DMS53 (cell line): ENCODE results near the gene BCL11B.
"Not testable (repeated sequence)": the region's sequence is repeated elsewhere in the genome, so short reads cannot be mapped to it uniquely, and the experiment has no call there.

ENCODE experiments used
- DNase-seq: peaks from one replicate; lab custom pipeline; 2025; lab: John Stamatoyannopoulos, UW

BCL11B gene

DNA sequence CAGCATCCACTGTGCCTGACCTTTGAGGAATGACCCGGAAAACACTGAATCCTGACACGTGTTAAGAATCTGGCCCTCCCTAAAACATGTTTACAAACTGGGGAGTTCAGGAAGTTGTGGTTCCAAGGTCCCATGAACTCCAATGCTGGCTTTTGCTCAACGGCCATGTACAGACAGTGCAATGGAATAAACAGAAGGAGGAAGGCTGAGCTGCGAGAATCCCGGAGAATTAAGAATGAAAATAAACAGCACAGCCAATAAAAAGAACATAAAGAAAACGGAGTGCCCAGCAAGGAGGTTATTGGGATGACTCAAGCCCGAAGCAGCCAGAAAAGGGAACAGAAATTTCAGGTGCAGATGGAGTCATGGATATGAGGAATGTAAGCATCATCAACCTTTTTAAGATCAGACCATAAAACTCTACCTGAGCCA lies 32.3 kb downstream of the BCL11B start:
- DNase-seq, result no peak

DNA sequence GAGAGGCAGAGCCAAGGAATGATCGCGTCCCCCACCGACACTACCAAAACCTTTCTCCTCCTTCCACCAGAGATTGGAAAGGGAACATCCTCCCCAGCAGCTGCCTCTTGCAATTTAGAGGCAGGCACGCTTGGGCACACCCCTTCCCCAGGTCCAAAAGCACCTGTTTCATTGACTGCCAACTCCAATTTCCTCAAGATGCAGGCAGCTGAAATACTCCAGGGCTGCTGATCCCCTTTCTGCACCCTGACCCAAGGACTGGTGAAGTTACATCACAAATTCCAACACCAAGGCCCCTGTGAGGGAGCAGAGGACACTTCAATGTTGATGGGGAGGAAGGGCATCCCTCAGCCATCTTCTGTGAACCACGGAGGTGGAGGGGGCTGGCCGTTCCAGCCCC lies 33.8 kb downstream of the BCL11B start:
- DNase-seq, result no peak

DNA sequence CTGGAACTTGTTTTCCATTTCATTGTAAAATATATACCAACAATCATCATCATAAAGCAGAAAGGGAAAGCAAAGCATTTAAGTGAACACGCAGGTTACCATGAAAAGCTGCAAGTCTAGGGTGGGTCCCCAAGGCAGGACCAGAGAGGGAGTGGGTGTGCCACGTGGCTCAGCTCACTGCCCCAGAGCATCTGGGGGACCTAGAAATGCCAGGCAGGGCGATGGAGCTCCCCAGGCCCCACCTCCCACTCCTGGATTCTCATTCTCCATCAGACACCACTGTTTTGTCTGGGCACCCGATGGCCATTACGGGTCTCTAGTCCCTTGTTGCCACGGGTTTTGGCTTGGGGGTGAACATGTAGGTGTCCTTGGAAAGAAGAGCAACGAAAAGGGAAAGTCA lies 34.7 kb downstream of the BCL11B start:
- DNase-seq, result no peak

DNA sequence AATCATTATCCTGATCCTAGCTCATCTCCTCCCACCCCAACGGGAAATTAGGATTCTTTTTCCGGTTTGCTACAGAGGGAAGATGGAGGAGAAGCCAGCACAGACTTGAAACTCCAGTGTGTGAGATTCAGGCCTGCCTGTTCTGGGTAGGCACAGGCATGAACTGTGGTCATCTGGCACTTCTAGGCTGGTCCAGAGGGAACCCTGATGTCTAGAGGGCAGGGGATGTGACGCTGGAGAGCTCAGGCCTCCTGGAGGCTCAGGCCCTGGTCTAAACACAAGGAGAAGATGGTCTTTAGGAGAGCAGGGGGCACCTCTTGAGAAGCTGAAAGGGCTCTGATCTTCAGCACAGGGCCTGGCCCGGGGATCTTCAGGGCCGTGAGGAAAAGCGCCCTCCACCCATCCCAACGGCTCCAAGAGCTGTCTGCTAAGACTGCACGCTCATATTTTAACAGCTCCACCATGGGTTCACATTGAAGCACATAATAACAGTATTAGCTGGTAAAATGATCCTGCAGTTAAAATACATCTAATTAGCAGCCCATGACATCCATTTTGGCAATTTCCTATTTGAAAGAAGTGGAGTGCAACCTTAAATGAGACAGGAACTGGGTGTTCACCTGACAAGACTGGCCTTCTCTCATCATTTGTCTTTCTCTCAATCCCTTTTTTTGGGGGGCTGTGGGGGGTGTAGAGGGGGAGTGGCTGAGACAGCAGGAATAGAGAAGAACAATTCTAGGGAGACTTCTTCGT lies 35.4 kb downstream of the BCL11B start:
- no peak for DNase-seq

DNA sequence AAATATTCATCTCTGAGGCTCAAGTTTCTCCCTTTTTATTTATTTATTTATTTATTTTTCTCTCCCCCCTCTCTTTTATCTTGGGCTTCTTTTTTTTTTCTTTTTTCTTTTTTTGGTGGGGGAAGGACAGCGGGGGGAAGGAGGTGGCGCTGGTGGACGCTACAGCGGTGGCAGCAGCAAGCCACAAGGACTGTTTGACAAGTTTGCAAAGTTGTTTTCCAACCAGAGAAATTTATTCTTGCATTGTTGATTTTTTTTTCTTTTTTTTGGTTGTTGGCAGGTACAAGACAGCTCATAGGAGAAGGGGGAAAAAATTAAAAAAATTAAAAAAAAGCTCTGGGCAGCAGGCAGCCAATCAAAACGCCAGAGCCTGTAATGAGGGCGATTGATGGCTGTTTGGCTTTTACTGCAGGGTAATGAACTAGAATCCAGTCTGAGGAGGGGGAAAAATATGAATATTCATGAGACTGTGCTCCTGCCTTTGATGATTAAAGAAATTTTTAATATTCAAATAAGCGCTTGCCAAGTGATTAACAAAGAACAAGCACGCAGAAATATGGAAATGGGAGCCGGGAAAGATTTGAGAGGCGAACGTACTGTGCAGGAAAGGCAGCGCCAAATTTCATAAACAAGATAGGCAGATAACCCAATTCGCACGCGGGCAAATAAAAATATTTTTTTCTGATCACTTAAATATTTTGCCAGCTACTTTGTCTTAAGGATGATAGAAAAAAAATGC lies 36.2 kb downstream of the BCL11B start:
- no peak for DNase-seq

DNA sequence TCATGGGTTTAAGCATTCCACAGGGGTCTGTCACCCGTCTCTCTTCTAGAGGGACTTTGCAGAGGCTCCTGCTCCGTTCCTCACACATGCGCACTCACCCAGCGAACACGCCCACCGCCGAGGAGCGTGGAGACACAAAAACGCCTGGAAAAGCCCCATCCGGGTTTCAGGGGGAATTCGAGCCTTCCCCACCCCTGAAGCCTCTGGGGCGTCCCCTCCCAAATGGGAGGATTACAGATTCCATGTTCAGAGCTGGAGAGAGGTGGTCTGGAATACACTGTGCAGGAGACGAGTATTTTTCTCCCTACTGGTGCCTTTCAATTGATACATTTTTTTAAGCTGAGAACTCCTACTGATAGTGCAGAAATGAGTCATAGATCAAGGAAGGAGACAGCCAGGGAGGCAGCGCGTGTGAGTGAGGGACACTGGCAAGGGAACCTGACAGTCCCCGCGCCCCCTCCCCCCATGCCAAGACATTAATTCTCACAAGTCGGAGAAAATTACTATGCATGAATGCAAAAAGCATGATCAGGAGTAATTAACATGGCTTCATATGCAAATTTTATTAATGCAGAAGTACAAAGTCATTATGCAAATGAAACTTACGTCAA lies 36.9 kb downstream of the BCL11B start:
- DNase-seq, result no peak

DNA sequence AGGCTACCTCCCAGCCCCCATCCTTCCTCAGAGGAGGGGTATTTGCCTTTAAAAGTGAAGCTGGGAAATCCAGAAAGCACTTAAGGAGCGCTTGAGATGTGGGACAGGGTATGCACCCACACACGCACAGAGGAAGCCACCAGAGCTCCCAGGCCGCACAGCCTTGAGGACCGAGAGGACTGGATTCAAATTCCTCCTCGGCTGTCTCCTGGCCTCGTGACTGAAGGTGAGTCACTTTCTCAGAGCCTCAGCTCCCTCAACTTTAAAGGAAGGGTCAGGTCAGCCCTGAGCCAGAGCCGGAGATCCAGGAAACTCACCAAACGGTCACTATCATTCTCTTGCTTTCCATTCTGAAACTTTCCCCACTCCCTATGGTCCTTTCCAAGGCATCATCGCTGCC lies 37.6 kb downstream of the BCL11B start:
- DNase-seq, result no peak

DNA sequence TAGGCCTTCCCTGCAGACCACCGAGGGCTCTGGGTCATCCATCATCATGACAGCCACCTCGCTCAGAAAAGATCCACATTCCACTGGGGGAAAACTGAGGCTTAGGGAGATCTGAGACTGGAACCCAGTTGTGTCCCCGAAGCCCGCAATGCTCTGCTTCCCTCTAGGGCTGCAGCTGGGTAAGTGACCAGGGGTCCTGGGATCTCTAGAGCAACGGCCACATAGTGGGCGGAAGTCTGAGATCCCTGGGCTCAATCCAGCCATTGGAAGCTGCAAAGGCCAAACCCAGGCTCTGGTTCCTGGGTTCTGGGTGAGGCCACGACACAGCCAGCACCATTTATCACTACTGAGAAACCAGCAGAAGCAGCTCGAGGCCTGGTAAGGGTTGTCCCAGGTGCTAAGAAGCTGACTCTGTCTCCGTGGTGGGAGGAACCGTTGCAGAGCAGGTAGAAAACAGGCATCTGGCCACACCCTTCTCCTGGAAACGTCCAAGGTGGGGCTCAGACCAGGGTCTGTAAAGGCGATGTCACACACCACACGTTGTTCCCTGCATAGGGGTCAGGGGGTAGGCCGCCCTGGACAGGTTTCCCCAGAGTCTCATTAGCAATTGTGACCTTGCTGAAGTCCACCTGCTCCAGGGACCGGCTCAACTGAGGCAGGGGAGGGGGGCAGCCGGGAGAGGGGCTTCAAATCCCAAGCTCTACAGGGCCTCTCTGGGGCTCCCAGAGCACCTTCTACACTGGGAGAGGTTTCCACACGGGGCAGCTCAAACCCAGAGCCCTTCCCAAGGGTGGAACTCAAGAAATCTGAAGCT lies 38.6 kb downstream of the BCL11B start:
- no peak for DNase-seq

DNA sequence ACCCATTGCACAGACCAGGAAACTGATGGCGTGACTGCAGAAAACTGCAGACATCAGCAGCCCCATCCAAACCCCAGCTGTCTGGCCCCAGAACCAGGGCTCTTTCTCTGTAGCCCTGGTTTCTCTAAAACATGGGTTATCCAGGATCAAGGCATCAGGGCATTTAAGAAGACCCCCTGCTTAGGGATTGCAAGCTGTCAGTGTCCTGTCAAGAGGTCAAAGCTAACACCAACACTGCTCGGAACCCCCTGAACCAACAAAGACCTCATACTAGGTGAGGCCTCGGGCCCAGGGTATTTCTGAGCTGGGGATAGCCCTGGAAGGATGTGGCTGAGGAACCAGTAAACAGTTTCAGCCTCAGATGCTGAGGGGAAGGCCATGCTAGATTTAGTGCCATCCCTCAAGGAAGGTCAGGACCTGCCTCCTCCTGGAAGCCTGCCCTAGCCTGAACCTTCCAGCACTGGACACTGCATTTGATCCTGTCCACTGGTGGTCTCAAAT lies 39.2 kb downstream of the BCL11B start:
- no peak for DNase-seq

DNA sequence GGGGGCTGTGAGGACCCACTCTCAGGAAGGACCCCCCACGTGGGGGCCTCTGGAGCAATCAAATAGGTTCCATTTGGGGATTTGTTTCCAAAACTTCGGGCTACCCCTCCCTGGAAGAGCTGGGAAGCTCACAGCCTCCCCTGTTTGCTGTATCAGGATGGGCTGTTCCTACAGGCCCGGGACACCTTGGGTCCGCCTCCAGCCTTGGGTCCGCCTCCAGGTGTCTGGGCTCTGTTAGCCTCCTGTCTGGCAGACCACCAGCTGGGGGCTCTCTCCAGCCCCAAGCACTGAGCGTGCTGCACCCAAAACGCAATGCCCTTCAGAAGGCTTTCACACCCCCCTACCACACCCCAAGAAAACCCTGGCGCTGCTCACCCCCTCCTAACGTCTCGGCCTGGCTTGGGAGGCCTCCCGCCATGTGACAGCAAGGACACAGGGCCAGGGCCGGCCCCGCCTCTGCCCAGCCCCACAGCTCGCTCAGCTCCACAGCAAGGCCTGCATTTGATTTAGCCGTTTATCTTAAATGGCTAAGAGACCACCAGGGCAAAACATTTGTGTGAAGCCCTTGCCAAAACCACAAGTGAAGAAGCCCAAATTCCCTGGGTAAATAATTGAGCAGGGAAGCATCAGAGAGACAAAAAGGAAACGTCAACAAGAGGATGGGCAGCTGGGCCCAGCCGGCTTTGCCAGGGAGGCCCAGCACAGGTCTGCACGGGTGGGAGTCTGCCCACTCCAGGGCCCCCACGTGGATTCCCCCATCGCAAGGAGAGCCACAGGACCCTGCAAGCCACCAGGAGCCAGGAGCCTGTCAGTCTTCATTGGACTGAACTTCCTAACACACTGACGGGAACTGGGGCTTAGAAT lies 39.9 kb downstream of the BCL11B start:
- no peak for DNase-seq

DNA sequence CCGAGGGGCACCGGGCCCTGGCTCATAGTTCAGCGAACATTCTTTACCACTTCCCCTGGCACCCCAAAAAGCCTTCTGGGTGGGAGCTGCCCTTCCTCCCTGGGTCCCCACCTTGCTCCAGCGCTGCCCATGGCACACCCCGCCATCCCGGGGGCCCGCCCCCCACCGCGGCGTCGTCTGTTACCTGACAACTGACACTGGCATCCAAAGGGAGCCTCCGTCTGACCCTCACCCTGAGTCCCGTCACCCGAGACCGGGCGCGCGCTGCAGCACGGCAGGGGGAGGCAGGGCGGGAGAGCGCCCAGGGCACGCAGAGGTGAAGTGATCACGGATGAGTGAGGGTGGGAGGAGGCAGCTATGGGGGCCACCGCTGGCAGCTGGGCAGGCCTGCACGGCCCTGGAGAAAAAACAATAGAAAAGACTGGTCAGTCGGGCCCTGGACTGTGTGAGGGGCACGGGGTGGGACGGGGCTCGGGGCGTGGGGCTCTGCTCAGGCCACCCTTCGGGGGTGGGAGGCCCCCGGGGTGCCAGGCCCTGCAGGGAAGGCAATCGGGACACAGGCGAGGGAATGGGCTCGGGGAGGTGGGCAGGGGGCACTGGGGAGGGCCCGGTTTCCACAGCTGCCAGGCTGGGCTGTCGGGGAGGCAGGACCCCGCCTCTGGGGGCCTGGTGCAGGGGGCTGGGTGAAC lies 40.7 kb downstream of the BCL11B start:
- DNase-seq, result no peak

DNA sequence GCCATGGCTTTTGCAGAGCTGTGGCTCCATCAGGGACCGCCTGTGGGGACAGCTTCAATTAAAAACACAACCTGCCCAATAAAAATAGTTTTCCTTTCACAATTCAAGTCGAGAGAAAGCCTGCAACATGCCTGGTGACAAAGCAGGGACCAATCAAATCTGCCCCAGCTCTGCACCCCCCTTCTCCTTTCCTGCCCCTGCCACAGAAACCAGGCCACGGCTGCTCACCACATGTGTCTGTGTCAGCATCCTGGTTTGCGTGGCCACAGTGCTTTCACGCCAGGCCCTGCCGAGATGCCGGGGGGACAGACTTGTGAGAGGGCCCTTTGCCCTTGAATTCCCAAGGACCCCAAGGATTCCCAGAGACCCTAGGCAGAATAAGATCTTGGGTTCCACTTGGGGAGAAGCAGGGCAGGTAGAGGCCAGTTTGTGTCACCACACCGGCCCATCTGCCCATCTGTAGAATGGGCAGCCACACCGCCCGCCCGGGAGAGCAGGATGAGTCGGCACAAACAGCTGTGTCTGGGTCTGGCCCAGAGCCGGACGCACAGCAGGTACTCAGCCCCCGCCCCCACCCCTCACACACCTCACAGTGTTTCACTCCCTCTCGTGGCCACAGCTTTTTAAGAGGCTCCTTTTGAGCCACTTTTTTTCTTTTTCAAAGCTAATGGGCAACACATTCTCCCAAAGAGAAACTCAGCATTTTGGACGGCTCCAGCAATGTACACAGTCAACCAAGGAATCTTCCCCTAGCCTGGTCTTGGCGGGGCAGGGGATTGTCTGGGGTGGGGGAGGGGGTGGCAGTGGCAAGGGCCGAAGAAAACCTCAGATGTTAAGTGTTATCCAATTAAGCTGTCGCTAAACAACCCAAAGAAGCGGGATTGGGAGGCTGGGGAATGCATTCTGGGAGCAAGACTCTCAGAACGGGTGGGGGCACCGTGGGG lies 41.5 kb downstream of the BCL11B start:
- no peak for DNase-seq

DNA sequence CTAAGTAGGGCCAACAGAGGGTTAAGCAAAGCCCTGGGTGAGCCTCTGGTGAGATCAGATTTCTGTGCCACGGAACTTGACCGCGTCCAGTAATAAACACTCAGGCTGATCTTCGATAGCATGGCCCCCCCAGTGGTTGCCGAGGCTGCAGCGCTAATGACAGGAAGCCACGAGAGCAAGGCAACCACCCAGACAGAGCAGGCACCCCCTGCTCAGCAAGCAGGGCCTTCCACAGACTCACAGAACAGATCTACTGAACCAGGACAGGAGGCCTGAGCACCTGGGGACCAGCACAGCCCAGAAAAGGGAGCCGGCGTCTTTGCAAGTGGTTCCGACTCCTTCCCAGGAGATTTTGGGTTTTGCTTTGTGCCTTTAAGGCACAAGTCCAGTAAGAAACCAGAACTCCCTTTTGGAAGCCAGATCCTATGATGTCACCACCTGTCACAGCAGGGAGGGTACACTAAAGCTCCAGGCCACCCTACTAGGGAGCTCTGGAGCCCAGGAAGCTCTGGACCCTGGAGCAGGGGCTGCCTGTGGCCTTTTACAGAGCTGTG lies 42.3 kb downstream of the BCL11B start:
- DNase-seq, result no peak

DNA sequence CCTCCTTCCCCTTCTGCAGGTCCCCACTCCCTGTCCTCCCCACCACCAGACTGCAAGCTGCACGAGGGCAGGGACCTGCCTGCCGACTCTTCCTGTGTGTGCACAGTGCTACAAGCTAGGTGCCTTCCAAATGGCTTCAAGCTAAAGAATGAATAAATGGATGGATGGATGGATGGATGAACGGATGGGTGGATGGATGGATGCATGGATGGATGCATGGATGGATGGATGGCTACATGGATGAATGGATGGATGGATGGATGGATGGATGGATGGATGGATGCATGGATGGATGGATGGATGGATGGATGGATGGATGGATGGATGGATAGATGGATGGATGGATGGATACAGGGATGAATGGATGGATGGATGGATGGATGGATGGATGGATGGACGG lies 43.2 kb downstream of the BCL11B start:
- not testable (repeated sequence) for DNase-seq

DNA sequence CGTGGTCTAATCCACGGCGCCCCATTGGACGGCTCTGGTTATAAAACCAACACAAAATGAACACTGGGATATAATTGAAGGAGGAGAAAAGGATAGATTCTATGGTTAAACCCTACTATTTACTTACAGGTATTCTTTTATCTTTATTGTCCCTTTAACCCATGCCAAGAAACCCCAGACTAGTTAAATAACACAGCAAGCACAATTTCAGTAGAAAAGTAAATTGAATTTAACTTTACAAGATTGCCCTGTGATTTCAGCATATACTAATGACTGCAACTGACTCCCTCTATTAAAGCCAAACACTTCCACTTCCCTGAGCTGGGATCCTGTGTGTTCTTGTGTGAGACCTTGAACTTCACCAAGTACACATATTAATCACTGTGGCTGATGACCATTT lies 45.3 kb downstream of the BCL11B start:
- DNase-seq, result no peak

DNA sequence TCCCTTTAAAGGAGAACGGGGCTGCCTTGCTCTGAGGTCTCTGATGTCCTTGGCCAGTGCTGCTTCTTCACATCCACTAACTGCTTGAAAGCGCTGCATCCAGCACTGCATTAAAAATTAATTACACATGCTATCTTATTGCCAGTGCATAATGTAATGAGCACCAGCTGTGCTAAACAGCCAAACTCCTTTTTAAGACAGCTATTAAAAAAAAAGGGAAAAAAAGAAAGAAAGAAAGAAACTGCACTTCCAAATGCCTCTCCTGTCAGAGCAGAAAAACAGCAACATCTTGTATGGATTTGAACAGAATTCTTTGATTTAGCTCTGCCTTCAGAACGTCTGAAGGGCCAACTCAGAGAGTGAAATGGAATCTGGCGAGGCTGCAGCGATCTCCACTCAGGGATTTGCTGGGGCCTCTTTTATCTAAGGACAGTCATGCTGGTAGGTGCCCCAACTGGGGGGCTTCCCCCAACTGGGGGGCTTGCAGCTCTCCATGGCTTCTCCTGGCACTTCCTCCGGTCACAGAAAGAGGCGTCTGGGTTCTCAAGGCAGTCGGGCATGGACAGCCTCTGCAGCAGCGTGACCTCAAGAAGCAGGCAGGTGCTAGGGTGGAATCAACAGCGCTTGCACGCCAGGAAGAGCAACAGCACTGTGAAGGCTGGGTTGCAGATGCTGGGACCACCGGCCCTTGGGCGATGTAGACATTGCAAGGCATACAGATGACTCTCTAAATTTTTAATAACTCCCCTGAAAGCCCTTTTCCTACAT lies 46.4 kb downstream of the BCL11B start:
- DNase-seq, result no peak

DNA sequence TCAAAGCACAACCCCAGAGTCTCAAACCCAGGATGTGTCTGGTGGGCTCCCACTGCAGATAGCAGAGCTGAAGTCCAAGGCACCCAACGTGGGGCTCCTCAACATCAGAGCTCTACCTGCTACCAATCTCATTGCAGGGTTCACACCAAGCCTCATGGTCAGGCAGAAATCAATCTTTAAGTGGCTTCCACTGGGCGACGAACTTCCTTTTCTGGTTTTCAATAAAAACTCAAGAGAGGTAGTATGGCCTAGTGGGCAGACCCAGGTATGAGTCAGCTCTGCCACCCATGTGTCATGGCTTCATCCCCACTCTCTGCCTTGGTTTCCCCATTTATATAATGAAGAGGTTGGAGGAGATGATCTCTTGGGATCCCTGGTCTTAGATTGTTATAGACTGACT lies 47.0 kb downstream of the BCL11B start:
- DNase-seq, result no peak
